GM12892 (cell line): ENCODE data around the gene CIAO2A.
"Not testable (repeated sequence)": the region's sequence is repeated elsewhere in the genome, so short reads cannot be mapped to it uniquely, and the experiment has no call there.

ENCODE experiments used
- DNase-seq: peaks from one replicate; pipeline ENCODE4 v3.0.0; 2011; ENCODE audit not compliant: insufficient read length
- FAIRE-seq: peaks from 2 replicates; lab custom pipeline; 2011; peaks lifted over from hg19 to GRCh38; lab: Jason Lieb, UNC
- POLR2A ChIP-seq: IDR thresholded peaks from 2 replicates; pipeline ENCODE4 v1.6.1; 2011; ENCODE audit warnings: low read depth, low read length, control low read depth
- POLR2AphosphoS5 ChIP-seq: IDR thresholded peaks from 2 replicates; pipeline ENCODE4 v1.6.1; 2011; ENCODE audit warnings: low read depth, low read length, control low read depth
- TAF1 ChIP-seq: IDR thresholded peaks from 2 replicates; pipeline ENCODE4 v1.6.1; 2011; ENCODE audit warnings: low read depth, mild to moderate bottlenecking, control low read depth, low read length, borderline replicate concordance

Gene CIAO2A

GRCh38 chr15:64090527-64090926 is 3.1 kb downstream of the CIAO2A start:
- TF ChIP-seq POLR2A: no peak
- no peak for TF ChIP-seq POLR2AphosphoS5
- no peak for TF ChIP-seq TAF1
- FAIRE-seq (peak; percentile 46), DNase-seq (peak; percentile 28)

GRCh38 chr15:64089543-64090280 is 3.9 kb downstream of the CIAO2A start:
- TF ChIP-seq TAF1 (no peak), POLR2A (no peak), POLR2AphosphoS5 (no peak)
- DNase-seq: peak; percentile 27
- FAIRE-seq: peak; percentile 83

GRCh38 chr15:64082757-64083156 is 10.9 kb downstream of the CIAO2A start:
- TF ChIP-seq POLR2AphosphoS5 (no peak), TAF1 (no peak), POLR2A (no peak)
- no peak for DNase-seq
- no peak for FAIRE-seq

- DNase-seq, FAIRE-seq: not testable (repeated sequence)
Measured at GRCh38 chr15:64073496-64073895, 20.1 kb downstream of the CIAO2A start.

- DNase-seq: no peak
- TF ChIP-seq POLR2AphosphoS5 (no peak), POLR2A (no peak), TAF1 (no peak)
Measured at GRCh38 chr15:64072812-64073211, 20.8 kb downstream of the CIAO2A start.

GRCh38 chr15:64071931-64072765 is 21.5 kb downstream of the CIAO2A start:
- DNase-seq: no peak
- no peak for TF ChIP-seq POLR2AphosphoS5
- TF ChIP-seq TAF1: no peak
- FAIRE-seq: no peak

More at GRCh38 chr15:64072812-64073211, 20.8 kb downstream of the CIAO2A start:
- FAIRE-seq: no peak

GRCh38 chr15:64070965-64071851 is 22.4 kb downstream of the CIAO2A start:
- no peak for FAIRE-seq
- TF ChIP-seq POLR2AphosphoS5: no peak
- TF ChIP-seq POLR2A: no peak
- no peak for DNase-seq

GRCh38 chr15:64070106-64070505 is 23.5 kb downstream of the CIAO2A start:
- TF ChIP-seq TAF1: no peak
- TF ChIP-seq POLR2A: no peak
- no peak for TF ChIP-seq POLR2AphosphoS5
- FAIRE-seq (no peak), DNase-seq (no peak)

- TF ChIP-seq TAF1 (no peak), POLR2A (no peak), POLR2AphosphoS5 (no peak)
- no peak for DNase-seq
Measured at GRCh38 chr15:64068133-64068532, 25.5 kb downstream of the CIAO2A start.

GRCh38 chr15:64067564-64068030 is 26.0 kb downstream of the CIAO2A start:
- DNase-seq (no peak), FAIRE-seq (peak; percentile 92)

More at GRCh38 chr15:64068133-64068532, 25.5 kb downstream of the CIAO2A start:
- no peak for FAIRE-seq

GRCh38 chr15:64066451-64066850 is 27.2 kb downstream of the CIAO2A start:
- FAIRE-seq (no peak), DNase-seq (no peak)
- TF ChIP-seq TAF1: no peak

More at GRCh38 chr15:64067564-64068030, 26.0 kb downstream of the CIAO2A start:
- TF ChIP-seq POLR2AphosphoS5: no peak
- TF ChIP-seq TAF1: no peak
- TF ChIP-seq POLR2A: no peak
